Activated T-cell treated with anti-CD3 and anti-CD28 coated beads, Interleukin-2, amount 50 U/mL, for 24 hours (primary cell): ENCODE data around the gene C3AR1.
"Not testable (repeated sequence)": the region's sequence is repeated elsewhere in the genome, so short reads cannot be mapped to it uniquely, and the experiment has no call there.

ENCODE experiments used
- DNase-seq: peaks from one replicate; pipeline ENCODE4 v3.0.0-alpha.2; 2020
- H3K27ac Mint-ChIP-seq: 2 replicates; pipeline ENCODE4 v1.8.0; 2020; ENCODE audit warnings: mild to moderate bottlenecking, mixed read lengths
- H3K27me3 Mint-ChIP-seq: 2 replicates; pipeline ENCODE4 v1.8.0; 2020; ENCODE audit warnings: mixed read lengths
- H3K36me3 Mint-ChIP-seq: 2 replicates; pipeline ENCODE4 v1.8.0; 2020; ENCODE audit warnings: low read depth, mixed read lengths
- H3K4me1 Mint-ChIP-seq: 2 replicates; pipeline ENCODE4 v1.8.0; 2020; ENCODE audit warnings: low read depth, mixed read lengths
- H3K4me3 Mint-ChIP-seq: 2 replicates; pipeline ENCODE4 v1.8.0; 2020; ENCODE audit warnings: mild to moderate bottlenecking, moderate library complexity, mixed read lengths
- H3K9me3 Mint-ChIP-seq: 2 replicates; pipeline ENCODE4 v1.8.0; 2020; ENCODE audit warnings: mixed read lengths

Gene C3AR1

GRCh38 chr12:8078398-8078797 is 12.2 kb upstream of the C3AR1 start:
- DNase-seq, result peak; percentile 53
- peaks cover 19% of the 10 kb centered on the region for H3K36me3 Mint-ChIP-seq
- H3K27me3 Mint-ChIP-seq, result no peaks in the 10 kb centered on the region
- H3K4me3 Mint-ChIP-seq, result no peak overlapping the region
- H3K27ac Mint-ChIP-seq, result peak overlapping the region; percentile 95
- H3K9me3 Mint-ChIP-seq, result no peaks in the 10 kb centered on the region
- H3K4me1 Mint-ChIP-seq, result peaks cover 45% of the 10 kb centered on the region

GRCh38 chr12:8077207-8077606 is 11.0 kb upstream of the C3AR1 start:
- Mint-ChIP-seq H3K36me3 (peaks cover 9% of the 10 kb centered on the region), H3K4me3 (no peak overlapping the region), H3K27me3 (no peaks in the 10 kb centered on the region), H3K4me1 (peaks cover 42% of the 10 kb centered on the region), H3K9me3 (no peaks in the 10 kb centered on the region), H3K27ac (peak overlapping the region; percentile 14)
- no peak for DNase-seq

GRCh38 chr12:8076366-8076765 is 10.2 kb upstream of the C3AR1 start:
- Mint-ChIP-seq H3K27me3 (no peaks in the 10 kb centered on the region), H3K4me1 (peaks cover 42% of the 10 kb centered on the region), H3K4me3 (no peak overlapping the region), H3K27ac (no peak overlapping the region), H3K9me3 (no peaks in the 10 kb centered on the region), H3K36me3 (peaks cover 2% of the 10 kb centered on the region)
- DNase-seq, result no peak

GRCh38 chr12:8075935-8076334 is 9.8 kb upstream of the C3AR1 start:
- Mint-ChIP-seq H3K4me3 (no peak overlapping the region), H3K27ac (no peak overlapping the region), H3K27me3 (no peaks in the 10 kb centered on the region), H3K36me3 (no peaks in the 10 kb centered on the region), H3K4me1 (peaks cover 38% of the 10 kb centered on the region), H3K9me3 (no peaks in the 10 kb centered on the region)
- no peak for DNase-seq

GRCh38 chr12:8071820-8072219 is 5.7 kb upstream of the C3AR1 start:
- H3K27ac Mint-ChIP-seq, result not testable (repeated sequence)

GRCh38 chr12:8069582-8069981 is 3.4 kb upstream of the C3AR1 start:
- Mint-ChIP-seq H3K4me3 (no peak overlapping the region), H3K27ac (no peak overlapping the region), H3K9me3 (no peaks in the 10 kb centered on the region), H3K4me1 (peaks cover 35% of the 10 kb centered on the region), H3K36me3 (no peaks in the 10 kb centered on the region), H3K27me3 (no peaks in the 10 kb centered on the region)
- DNase-seq, result no peak

More at GRCh38 chr12:8071820-8072219, 5.7 kb upstream of the C3AR1 start:
- H3K4me3 Mint-ChIP-seq, DNase-seq, H3K9me3 Mint-ChIP-seq, H3K36me3 Mint-ChIP-seq, H3K27me3 Mint-ChIP-seq: not testable (repeated sequence)
- peaks cover 15% of the 10 kb centered on the region for H3K4me1 Mint-ChIP-seq

- Mint-ChIP-seq H3K4me1 (peaks cover 24% of the 10 kb centered on the region), H3K9me3 (no peaks in the 10 kb centered on the region), H3K36me3 (no peaks in the 10 kb centered on the region), H3K4me3 (no peak overlapping the region), H3K27ac (no peak overlapping the region), H3K27me3 (no peaks in the 10 kb centered on the region)
- DNase-seq, result no peak
These were observed 2.0 kb downstream of the C3AR1 start for GRCh38 chr12:8064131-8064530.

- Mint-ChIP-seq H3K4me1 (peaks cover 21% of the 10 kb centered on the region), H3K9me3 (no peaks in the 10 kb centered on the region), H3K27ac (no peak overlapping the region), H3K4me3 (no peak overlapping the region), H3K27me3 (no peaks in the 10 kb centered on the region), H3K36me3 (peaks cover 22% of the 10 kb centered on the region)
- DNase-seq, result no peak
These were observed 7.7 kb downstream of the C3AR1 start for GRCh38 chr12:8058506-8058905.

GRCh38 chr12:8057839-8058238 is 8.3 kb downstream of the C3AR1 start:
- Mint-ChIP-seq H3K9me3 (no peaks in the 10 kb centered on the region), H3K27ac (peak overlapping the region; percentile 48), H3K36me3 (peaks cover 28% of the 10 kb centered on the region), H3K4me3 (no peak overlapping the region), H3K27me3 (no peaks in the 10 kb centered on the region), H3K4me1 (peaks cover 21% of the 10 kb centered on the region)
- DNase-seq, result no peak

- H3K4me3 Mint-ChIP-seq, result no peak overlapping the region
These were observed 8.9 kb downstream of the C3AR1 start for GRCh38 chr12:8057306-8057705.

GRCh38 chr12:8054816-8055215 is 11.3 kb downstream of the C3AR1 start:
- no peak overlapping the region for H3K4me3 Mint-ChIP-seq
- DNase-seq, result no peak
- H3K9me3 Mint-ChIP-seq, result no peaks in the 10 kb centered on the region
- H3K36me3 Mint-ChIP-seq, result peaks cover 53% of the 10 kb centered on the region
- H3K4me1 Mint-ChIP-seq, result peaks cover 20% of the 10 kb centered on the region
- H3K27ac Mint-ChIP-seq, result no peak overlapping the region
- H3K27me3 Mint-ChIP-seq, result no peaks in the 10 kb centered on the region

More at GRCh38 chr12:8057306-8057705, 8.9 kb downstream of the C3AR1 start:
- no peaks in the 10 kb centered on the region for H3K27me3 Mint-ChIP-seq
- H3K4me1 Mint-ChIP-seq, result peaks cover 21% of the 10 kb centered on the region
- peaks cover 33% of the 10 kb centered on the region for H3K36me3 Mint-ChIP-seq
- no peak overlapping the region for H3K27ac Mint-ChIP-seq
- DNase-seq, result no peak
- H3K9me3 Mint-ChIP-seq, result no peaks in the 10 kb centered on the region

- H3K27ac Mint-ChIP-seq, result no peak overlapping the region
- no peak for DNase-seq
- H3K27me3 Mint-ChIP-seq, result no peaks in the 10 kb centered on the region
- peaks cover 22% of the 10 kb centered on the region for H3K4me1 Mint-ChIP-seq
- no peaks in the 10 kb centered on the region for H3K9me3 Mint-ChIP-seq
- no peak overlapping the region for H3K4me3 Mint-ChIP-seq
- H3K36me3 Mint-ChIP-seq, result peaks cover 74% of the 10 kb centered on the region
These were observed 13.5 kb downstream of the C3AR1 start for GRCh38 chr12:8052679-8053078.

- peak overlapping the region; percentile 16 for H3K27ac Mint-ChIP-seq
- no peak overlapping the region for H3K4me3 Mint-ChIP-seq
- no peak for DNase-seq
- peaks cover 23% of the 10 kb centered on the region for H3K4me1 Mint-ChIP-seq
- H3K27me3 Mint-ChIP-seq, result no peaks in the 10 kb centered on the region
- no peaks in the 10 kb centered on the region for H3K9me3 Mint-ChIP-seq
- peaks cover 94% of the 10 kb centered on the region for H3K36me3 Mint-ChIP-seq
These were observed 15.4 kb downstream of the C3AR1 start for GRCh38 chr12:8050600-8051250.

- Mint-ChIP-seq H3K4me3 (no peak overlapping the region), H3K27ac (peak overlapping the region; percentile 28), H3K36me3 (peaks cover 93% of the 10 kb centered on the region), H3K9me3 (no peaks in the 10 kb centered on the region), H3K27me3 (no peaks in the 10 kb centered on the region), H3K4me1 (peaks cover 23% of the 10 kb centered on the region)
- DNase-seq, result no peak
These were observed 17.3 kb downstream of the C3AR1 start for GRCh38 chr12:8048906-8049305.

- Mint-ChIP-seq H3K4me3 (no peak overlapping the region), H3K27ac (peak overlapping the region; percentile 71), H3K4me1 (peaks cover 23% of the 10 kb centered on the region), H3K9me3 (no peaks in the 10 kb centered on the region), H3K27me3 (no peaks in the 10 kb centered on the region), H3K36me3 (peaks cover 91% of the 10 kb centered on the region)
- DNase-seq, result no peak
These were observed 18.3 kb downstream of the C3AR1 start for GRCh38 chr12:8047842-8048241.
